Natural killer cell (primary cell): ENCODE data around the gene SLC40A1. TPM values are rescaled to one million over a fixed set of nuclear protein-coding genes. Genes with fewer than 3 reads are reported as not detected.

Experiments used
- ATAC-seq, 3 donors: fragments of 150-1000 bp in 2 of 3; fragments of 200-7000 bp in 1 of 3; cut with Tn5 transposase; 1 replicate in 1 of 3; 2 replicates in 2 of 3; pipeline ENCODE4 v1.10.0; 2021; ENCODE audit warnings: mild to moderate bottlenecking in 2 of 3, moderate library complexity in 2 of 3
- DNase-seq, 2 donors: peaks; one replicate each; pipeline versions ENCODE4 v3.0.0 to v3.0.0-alpha.2; 2013 to 2021; ENCODE audit warnings: mixed read lengths in 1 of 2
- H3K27ac ChIP-seq: one replicate; pipeline ENCODE4 v1.5.1; 2013; ENCODE audit warnings: mild to moderate bottlenecking, low read length
- H3K27me3 ChIP-seq: one replicate; pipeline ENCODE4 v1.6.1; 2013; ENCODE audit warnings: low read length; ENCODE audit not compliant: control insufficient read depth, insufficient read depth
- H3K36me3 ChIP-seq: one replicate; pipeline ENCODE4 v1.6.1; 2013; ENCODE audit warnings: low read length; ENCODE audit not compliant: control insufficient read depth, insufficient read depth
- H3K4me1 ChIP-seq: one replicate; pipeline ENCODE4 v1.6.1; 2013; ENCODE audit warnings: low read length; ENCODE audit not compliant: control insufficient read depth, insufficient read depth
- H3K4me3 ChIP-seq: one replicate; pipeline ENCODE4 v1.5.1; 2013; ENCODE audit warnings: low read length
- H3K9me3 ChIP-seq: one replicate; pipeline ENCODE4 v1.6.1; 2013; ENCODE audit warnings: low read length; ENCODE audit not compliant: control insufficient read depth, insufficient read depth
- H3K27ac Mint-ChIP-seq, 2 donors: one replicate each; pipeline ENCODE4 v1.8.0; 2022; ENCODE audit warnings: mild to moderate bottlenecking in 2 of 2, mixed read lengths in 2 of 2, moderate library complexity in 1 of 2
- H3K27me3 Mint-ChIP-seq, 2 donors: one replicate each; pipeline ENCODE4 v1.8.0; 2022; ENCODE audit warnings: low read depth in 2 of 2, mixed read lengths in 2 of 2
- H3K36me3 Mint-ChIP-seq: one replicate; pipeline ENCODE4 v1.8.0; 2022; ENCODE audit warnings: mixed read lengths
- H3K4me1 Mint-ChIP-seq, 2 donors: one replicate each; pipeline ENCODE4 v1.8.0; 2022; ENCODE audit warnings: mixed read lengths in 2 of 2
- H3K4me3 Mint-ChIP-seq: one replicate; pipeline ENCODE4 v1.8.0; 2022; ENCODE audit warnings: mild to moderate bottlenecking, moderate library complexity, mixed read lengths
- H3K9me3 Mint-ChIP-seq, 2 donors: one replicate each; pipeline ENCODE4 v1.8.0; 2022; ENCODE audit warnings: mixed read lengths in 2 of 2
- WGBS: methylation state at CpG from one replicate; pipeline ENCODE4 v1.1.7; 2013; ENCODE audit warnings: missing lambda C conversion rate; ENCODE audit not compliant: insufficient coverage; 5-methylcytosine and 5-hydroxymethylcytosine counted together
- intact Hi-C: fragments of 100-400 bp; cut with micrococcal nuclease; formaldehyde crosslinking; loops from one replicate; pipeline ENCODE4 v1.14.2; 2022
- total RNA-seq, 4 donors: library from RNA; stranded (reverse); fragments of 120-200 nt in 1 of 4; gene quantifications; one replicate each; pipeline versions ENCODE4 v1.2.3 to v1.2.4, GENCODE V29; 2013 to 2022
- TF ChIP-seq, protein P1 (sequence below): fragments of 200-600 bp; IDR thresholded peaks from one replicate; pipeline ENCODE4 v1.8.0; 2022; ENCODE audit warnings: antibody characterized with exemption

The SLC40A1 gene
- total RNA-seq, 3 donors from 2014 or later (not counting 1 experiment from before 2014, with no cell fraction given) = 1.8 to 5.2 (median 4.4) TPM

DNA sequence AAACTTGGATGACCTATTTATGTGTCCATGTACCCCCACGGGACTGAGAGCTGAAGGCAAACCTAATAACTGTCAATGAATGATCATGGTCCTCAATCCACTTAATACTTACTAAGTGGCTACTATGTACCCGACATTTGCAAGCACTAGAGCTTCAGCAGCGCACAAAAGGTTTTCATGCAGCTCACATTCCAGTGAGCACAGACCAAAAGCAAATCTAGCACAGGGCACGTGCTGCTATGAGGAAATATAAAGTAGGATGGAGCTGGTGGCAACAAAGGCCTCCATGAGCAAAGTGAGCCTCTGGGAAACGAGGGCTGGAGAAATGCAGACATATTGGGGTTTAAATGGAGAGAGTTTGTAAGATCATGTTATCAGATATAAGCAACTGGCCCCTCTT lies 3.5 kb downstream of the SLC40A1 start:
- no peak overlapping the region for H3K27ac Mint-ChIP-seq
- no peaks in the 10 kb centered on the region for H3K36me3 ChIP-seq
- H3K36me3 Mint-ChIP-seq = no peaks in the 10 kb centered on the region
- TF ChIP-seq, protein P1, sequence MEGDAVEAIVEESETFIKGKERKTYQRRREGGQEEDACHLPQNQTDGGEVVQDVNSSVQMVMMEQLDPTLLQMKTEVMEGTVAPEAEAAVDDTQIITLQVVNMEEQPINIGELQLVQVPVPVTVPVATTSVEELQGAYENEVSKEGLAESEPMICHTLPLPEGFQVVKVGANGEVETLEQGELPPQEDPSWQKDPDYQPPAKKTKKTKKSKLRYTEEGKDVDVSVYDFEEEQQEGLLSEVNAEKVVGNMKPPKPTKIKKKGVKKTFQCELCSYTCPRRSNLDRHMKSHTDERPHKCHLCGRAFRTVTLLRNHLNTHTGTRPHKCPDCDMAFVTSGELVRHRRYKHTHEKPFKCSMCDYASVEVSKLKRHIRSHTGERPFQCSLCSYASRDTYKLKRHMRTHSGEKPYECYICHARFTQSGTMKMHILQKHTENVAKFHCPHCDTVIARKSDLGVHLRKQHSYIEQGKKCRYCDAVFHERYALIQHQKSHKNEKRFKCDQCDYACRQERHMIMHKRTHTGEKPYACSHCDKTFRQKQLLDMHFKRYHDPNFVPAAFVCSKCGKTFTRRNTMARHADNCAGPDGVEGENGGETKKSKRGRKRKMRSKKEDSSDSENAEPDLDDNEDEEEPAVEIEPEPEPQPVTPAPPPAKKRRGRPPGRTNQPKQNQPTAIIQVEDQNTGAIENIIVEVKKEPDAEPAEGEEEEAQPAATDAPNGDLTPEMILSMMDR = no peak
- 91% methylated on average over 5 of the region's 5 CpGs for WGBS
- ATAC-seq = no peak
- H3K9me3 Mint-ChIP-seq = no peaks in the 10 kb centered on the region
- H3K4me3 ChIP-seq = no peak overlapping the region
- DNase-seq = no peak
- peaks cover 18% of the 10 kb centered on the region for H3K4me1 ChIP-seq
- peaks cover 10% of the 10 kb centered on the region for H3K27me3 ChIP-seq
- H3K4me3 Mint-ChIP-seq = no peak overlapping the region
- H3K27ac ChIP-seq = no peak overlapping the region
- no peaks in the 10 kb centered on the region for H3K9me3 ChIP-seq
- intact Hi-C loops = no loop called here
- H3K4me1 Mint-ChIP-seq = peaks cover 14 to 23% of the 10 kb centered on the region in 2 donors
- peaks cover 28 to 40% of the 10 kb centered on the region in 2 donors for H3K27me3 Mint-ChIP-seq

DNA sequence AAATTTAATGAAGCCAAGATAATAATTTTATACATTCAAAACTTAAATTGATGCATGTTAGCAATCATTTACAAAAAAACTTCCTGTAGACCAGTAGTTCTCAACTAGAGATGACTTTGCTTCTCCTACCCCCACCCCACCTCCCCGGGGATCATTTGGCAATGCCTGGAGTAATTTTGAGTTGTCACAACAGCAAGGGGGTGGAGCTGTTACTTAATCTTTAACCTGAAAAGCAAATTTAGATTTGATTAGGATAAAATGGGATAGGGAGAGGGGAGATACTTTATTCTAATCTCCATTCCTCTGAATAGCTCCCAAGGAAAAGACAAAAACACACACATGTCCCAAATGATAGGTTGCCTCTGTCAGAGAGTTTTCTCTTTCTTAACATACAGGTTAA lies 4.2 kb downstream of the SLC40A1 start:
- Histone ChIP-seq H3K4me3 (no peak overlapping the region), H3K27me3 (peaks cover 4% of the 10 kb centered on the region), H3K27ac (no peak overlapping the region), H3K4me1 (peaks cover 15% of the 10 kb centered on the region), H3K36me3 (no peaks in the 10 kb centered on the region), H3K9me3 (no peaks in the 10 kb centered on the region)
- TF ChIP-seq, protein P1 = no peak
- Mint-ChIP-seq H3K4me3 (no peak overlapping the region), H3K27ac (no peak overlapping the region), H3K9me3 (no peaks in the 10 kb centered on the region), H3K36me3 (no peaks in the 10 kb centered on the region), H3K27me3 (peaks cover 21 to 34% of the 10 kb centered on the region in 2 donors), H3K4me1 (peaks cover 14 to 17% of the 10 kb centered on the region in 2 donors)
- ATAC-seq = no peak
- intact Hi-C loops = no loop called here
- no CpG with 5 or more reads among the region's 1 CpG for WGBS
- no peak for DNase-seq

GRCh38 chr2:189574793-189575475 lies 5.7 kb downstream of the SLC40A1 start:
- Histone ChIP-seq H3K27ac (no peak overlapping the region), H3K36me3 (no peaks in the 10 kb centered on the region), H3K9me3 (no peaks in the 10 kb centered on the region), H3K4me3 (no peak overlapping the region), H3K27me3 (no peaks in the 10 kb centered on the region), H3K4me1 (peaks cover 4% of the 10 kb centered on the region)
- intact Hi-C loops = no loop called here
- TF ChIP-seq, protein P1 = no peak
- H3K9me3 Mint-ChIP-seq = no peaks in the 10 kb centered on the region
- H3K27me3 Mint-ChIP-seq = peaks cover 15 to 29% of the 10 kb centered on the region in 2 donors
- ATAC-seq = no peak
- no peak overlapping the region for H3K4me3 Mint-ChIP-seq
- WGBS = 91% methylated on average over 5 of the region's 5 CpGs
- H3K36me3 Mint-ChIP-seq = no peaks in the 10 kb centered on the region
- DNase-seq = no peak
- H3K4me1 Mint-ChIP-seq = peaks cover 6 to 8% of the 10 kb centered on the region in 2 donors
- no peak overlapping the region for H3K27ac Mint-ChIP-seq

- DNase-seq = no peak
- TF ChIP-seq, protein P1 = no peak
- ATAC-seq = no peak
- Mint-ChIP-seq H3K36me3 (no peaks in the 10 kb centered on the region), H3K27ac (no peak overlapping the region), H3K9me3 (no peaks in the 10 kb centered on the region), H3K4me3 (no peak overlapping the region), H3K4me1 (peaks cover 0 to 5% of the 10 kb centered on the region in 2 donors), H3K27me3 (no peaks in the 10 kb centered on the region)
- intact Hi-C loops = no loop called here
- H3K4me1 ChIP-seq = no peaks in the 10 kb centered on the region
- H3K27ac ChIP-seq = no peak overlapping the region
- WGBS = 75% methylated on average over 1 of the region's 1 CpG
- H3K36me3 ChIP-seq = no peaks in the 10 kb centered on the region
- H3K4me3 ChIP-seq = no peak overlapping the region
- no peaks in the 10 kb centered on the region for H3K27me3 ChIP-seq
- H3K9me3 ChIP-seq = no peaks in the 10 kb centered on the region
Observed at GRCh38 chr2:189570570-189571031, 10.0 kb downstream of the SLC40A1 start.
